LNCAP (cell line): ENCODE results near the gene LTA4H.

Source experiments
- CTCF ChIP-seq: fragments of 450-650 bp; IDR thresholded peaks from 2 replicates; pipeline ENCODE4 v1.5.1; 2017; ENCODE audit warnings: mild to moderate bottlenecking

The LTA4H gene

GRCh38 chr12:96053476-96054243 lies 18.3 kb upstream of the LTA4H start:
- no peak for TF ChIP-seq CTCF

GRCh38 chr12:96051756-96052485 lies 16.5 kb upstream of the LTA4H start:
- no peak for TF ChIP-seq CTCF

GRCh38 chr12:96050139-96050538 lies 14.8 kb upstream of the LTA4H start:
- no peak for TF ChIP-seq CTCF

- no peak for TF ChIP-seq CTCF
Measured at GRCh38 chr12:96049101-96049500, 13.7 kb upstream of the LTA4H start.

- no peak for TF ChIP-seq CTCF
Measured at GRCh38 chr12:96048393-96048969, 13.1 kb upstream of the LTA4H start.

GRCh38 chr12:96047229-96048211 lies 12.1 kb upstream of the LTA4H start:
- TF ChIP-seq CTCF, result no peak
